Hepatocyte (in vitro differentiated cells): Measurements from ENCODE around the gene ZC3H15. TPM values are rescaled to one million over a fixed set of nuclear protein-coding genes. Genes with fewer than 3 reads are reported as not detected.
A peak's percentile ranks its signal among the peaks of the same experiment; 100 is the strongest.

Source experiments
- DNase-seq: peaks from one replicate; pipeline ENCODE4 v3.0.0-alpha.2; 2016; ENCODE audit warnings: low spot score
- H2AFZ ChIP-seq: fragments of 200-600 bp; sonication (generic); 2 replicates; pipeline ENCODE4 v1.6.0; 2016; ENCODE audit warnings: antibody characterized with exemption, mild to moderate bottlenecking
- H3K27ac ChIP-seq: fragments of 200-600 bp; sonication (generic); 2 replicates; pipeline ENCODE4 v1.5.1; 2016; ENCODE audit warnings: mild to moderate bottlenecking
- H3K27me3 ChIP-seq: fragments of 200-600 bp; sonication (generic); 2 replicates; pipeline ENCODE4 v1.6.1; 2016
- H3K36me3 ChIP-seq: fragments of 200-600 bp; sonication (generic); replicated peaks from 2 replicates; pipeline ENCODE4 v1.5.1; 2016; ENCODE audit warnings: low read depth; ENCODE audit not compliant: insufficient read depth
- H3K4me1 ChIP-seq: fragments of 200-600 bp; sonication (generic); 2 replicates; pipeline ENCODE4 v1.5.1; 2016; ENCODE audit warnings: mild to moderate bottlenecking, moderate library complexity; ENCODE audit not compliant: insufficient read depth
- H3K4me2 ChIP-seq: fragments of 200-600 bp; sonication (generic); 2 replicates; pipeline ENCODE4 v1.6.0; 2016
- H3K4me3 ChIP-seq: fragments of 200-600 bp; sonication (generic); 2 replicates; pipeline ENCODE4 v1.5.1; 2016; ENCODE audit warnings: mild to moderate bottlenecking
- H3K79me2 ChIP-seq: fragments of 200-600 bp; sonication (generic); 2 replicates; pipeline ENCODE4 v1.6.0; 2017; ENCODE audit warnings: mild to moderate bottlenecking
- H3K9me2 ChIP-seq: fragments of 200-600 bp; sonication (generic); replicated peaks from 2 replicates; pipeline ENCODE4 v1.6.0; 2017; ENCODE audit warnings: mild to moderate bottlenecking; ENCODE audit not compliant: insufficient read depth
- H3K9me3 ChIP-seq: fragments of 200-600 bp; sonication (generic); 2 replicates; pipeline ENCODE4 v1.5.1; 2016; ENCODE audit warnings: low read depth, mild to moderate bottlenecking
- H4K20me1 ChIP-seq: fragments of 200-600 bp; sonication (generic); 2 replicates; pipeline ENCODE4 v1.6.0; 2016; ENCODE audit warnings: mild to moderate bottlenecking; ENCODE audit not compliant: insufficient read depth, poor library complexity, severe bottlenecking
- CTCF ChIP-seq: fragments of 200-600 bp; sonication (generic); IDR thresholded peaks from 2 replicates; pipeline ENCODE4 v1.5.1; 2016; ENCODE audit warnings: antibody characterized with exemption, mild to moderate bottlenecking; ENCODE audit not compliant: poor library complexity
- EZH2 ChIP-seq: fragments of 200-600 bp; sonication (generic); IDR thresholded peaks from 2 replicates; pipeline ENCODE4 v1.6.1; 2016; ENCODE audit warnings: antibody characterized with exemption, mild to moderate bottlenecking, borderline replicate concordance
- EZH2phosphoT487 ChIP-seq: fragments of 200-600 bp; sonication (generic); IDR thresholded peaks from one replicate; pipeline ENCODE4 v1.6.1; 2018; ENCODE audit warnings: antibody characterized with exemption, mild to moderate bottlenecking, low read depth, moderate library complexity; ENCODE audit not compliant: unreplicated experiment, severe bottlenecking
- WGBS: methylation state at CpG from one replicate; pipeline ENCODE4 v1.1.6; 2016; ENCODE audit warnings: low lambda C conversion rate; ENCODE audit errors: missing lambda C conversion rate; 5-methylcytosine and 5-hydroxymethylcytosine counted together
- polyA plus RNA-seq: library from polyadenylated mRNA; unstranded; fragments of >200 nt; fragmentation: Nextera tagmentation; extraction: Ambion mirVana; gene quantifications from 2 replicates; pipeline ENCODE4 v1.2.1, GENCODE V29; 2016
- total RNA-seq: library from RNA; depleted of rRNA; stranded (reverse); fragments of >200 nt; gene quantifications from 2 replicates; pipeline ENCODE4 v1.2.3, GENCODE V29; 2014

Gene ZC3H15
- total and polyA plus RNA-seq, 2 experiments from 2014 or later = 74.6 to 77.2 TPM

- H3K79me2 ChIP-seq = peaks cover 68% of the 10 kb centered on the region
- H3K4me2 ChIP-seq = no peak overlapping the region
- H4K20me1 ChIP-seq = peaks cover 28% of the 10 kb centered on the region
Measured at GRCh38 chr2:186497928-186498327, 11.9 kb downstream of the ZC3H15 start.

GRCh38 chr2:186498834-186499233 is 12.8 kb downstream of the ZC3H15 start:
- Histone ChIP-seq H3K9me2 (no peaks in the 10 kb centered on the region), H3K27ac (no peak overlapping the region), H4K20me1 (peaks cover 19% of the 10 kb centered on the region), H3K36me3 (peaks cover 3% of the 10 kb centered on the region), H3K79me2 (peaks cover 59% of the 10 kb centered on the region), H2AFZ (no peak overlapping the region), H3K9me3 (no peaks in the 10 kb centered on the region), H3K4me3 (no peak overlapping the region), H3K27me3 (no peaks in the 10 kb centered on the region), H3K4me1 (no peaks in the 10 kb centered on the region), H3K4me2 (no peak overlapping the region)
- no peak for TF ChIP-seq EZH2phosphoT487
- TF ChIP-seq EZH2 = no peak
- TF ChIP-seq CTCF = no peak
- 6% methylated on average over 1 of the region's 1 CpG for WGBS
- DNase-seq = no peak

More at GRCh38 chr2:186497928-186498327, 11.9 kb downstream of the ZC3H15 start:
- TF ChIP-seq CTCF (no peak), EZH2phosphoT487 (no peak), EZH2 (no peak)
- DNase-seq = no peak
- no peaks in the 10 kb centered on the region for H3K9me2 ChIP-seq
- peaks cover 3% of the 10 kb centered on the region for H3K36me3 ChIP-seq
- H3K27ac ChIP-seq = no peak overlapping the region
- no peak overlapping the region for H3K4me3 ChIP-seq
- H2AFZ ChIP-seq = no peak overlapping the region
- H3K27me3 ChIP-seq = no peaks in the 10 kb centered on the region
- no peaks in the 10 kb centered on the region for H3K9me3 ChIP-seq
- 93% methylated on average over 3 of the region's 3 CpGs for WGBS
- no peaks in the 10 kb centered on the region for H3K4me1 ChIP-seq

GRCh38 chr2:186503827-186504606 is 18.0 kb downstream of the ZC3H15 start:
- Histone ChIP-seq H2AFZ (no peak overlapping the region), H3K79me2 (peaks cover 7% of the 10 kb centered on the region), H3K27me3 (no peaks in the 10 kb centered on the region), H3K9me2 (no peaks in the 10 kb centered on the region), H4K20me1 (peaks cover 2% of the 10 kb centered on the region), H3K27ac (no peak overlapping the region), H3K9me3 (no peaks in the 10 kb centered on the region), H3K4me1 (no peaks in the 10 kb centered on the region), H3K4me3 (no peak overlapping the region), H3K4me2 (no peak overlapping the region), H3K36me3 (no peaks in the 10 kb centered on the region)
- peak; percentile 22 for DNase-seq
- 81% methylated on average over 5 of the region's 5 CpGs for WGBS
- TF ChIP-seq EZH2phosphoT487 (no peak), EZH2 (no peak), CTCF (peak; percentile 60)
